Panc1 (cell line): ENCODE measurements around the gene SEC23A. TPM values are rescaled to one million over a fixed set of nuclear protein-coding genes. Genes with fewer than 3 reads are reported as not detected.

Experiments used
- ATAC-seq: fragments of 200-7000 bp; cut with Tn5 transposase; 2 replicates; pipeline ENCODE4 v1.9.1; 2020; ENCODE audit warnings: mild to moderate bottlenecking, moderate library complexity
- BruUV-seq: library from RNA; stranded (reverse); fragments of 400-500 nt; replicated peaks from 2 replicates; lab custom pipeline; 2021; lab: Mats Ljungman, UMichigan
- CTCF ChIA-PET: fragments of 300-600 bp; sonication (Branson Sonifier 250); formaldehyde crosslinking; loops from one replicate; lab custom pipeline; 2022; ENCODE audit warnings: antibody characterized with exemption; lab: Charles Lee
- POLR2A ChIA-PET: fragments of 300-600 bp; sonication (Branson Sonifier 250); formaldehyde crosslinking; loops from one replicate; lab custom pipeline; 2022; ENCODE audit warnings: antibody characterized with exemption; lab: Charles Lee
- DNase-seq: peaks from one replicate; pipeline ENCODE4 v3.0.0-alpha.2; 2010; ENCODE audit warnings: low read depth, low spot score
- H3K27ac ChIP-seq: 2 replicates; pipeline ENCODE4 v1.5.1; 2011; ENCODE audit warnings: mild to moderate bottlenecking, low read length, inconsistent platforms
- H3K27me3 ChIP-seq: fragments of 200-500 bp; sonication (Bioruptor generic); 2 replicates; pipeline ENCODE4 v1.6.0; 2014; ENCODE audit warnings: low read length, inconsistent platforms; ENCODE audit not compliant: control insufficient read depth, insufficient read depth
- H3K36me3 ChIP-seq: fragments of 200-500 bp; sonication (Bioruptor generic); 2 replicates; pipeline ENCODE4 v1.5.1; 2014; ENCODE audit warnings: inconsistent platforms, mild to moderate bottlenecking, low read length, moderate library complexity; ENCODE audit not compliant: control insufficient read depth, insufficient read depth
- H3K4me1 ChIP-seq: 2 replicates; pipeline ENCODE4 v1.5.1; 2011; ENCODE audit warnings: inconsistent platforms, mild to moderate bottlenecking, low read length, moderate library complexity; ENCODE audit not compliant: control insufficient read depth, insufficient read depth
- H3K4me3 ChIP-seq, 2 experiments: 2 replicates each; pipeline ENCODE4 v1.5.1; 2011 to 2012; ENCODE audit warnings: low read depth in 2 of 2, low read length in 2 of 2, mild to moderate bottlenecking in 2 of 2, inconsistent platforms in 1 of 2, moderate library complexity in 1 of 2
- H3K9me3 ChIP-seq: fragments of 200-500 bp; sonication (Bioruptor generic); 2 replicates; pipeline ENCODE4 v1.5.1; 2014; ENCODE audit warnings: low read depth, mild to moderate bottlenecking, inconsistent platforms, low read length, moderate library complexity; ENCODE audit not compliant: control insufficient read depth, insufficient read depth
- CTCF ChIP-seq: fragments of 450-650 bp; IDR thresholded peaks from 2 replicates; pipeline ENCODE4 v1.5.1; 2017; ENCODE audit warnings: mild to moderate bottlenecking
- POLR2AphosphoS5 ChIP-seq: IDR thresholded peaks from 2 replicates; pipeline ENCODE4 v1.6.1; 2012; ENCODE audit warnings: mild to moderate bottlenecking, low read depth, low read length, moderate library complexity
- REST ChIP-seq, 2 experiments: IDR thresholded peaks; 2 replicates each; pipeline ENCODE4 v1.6.1; 2011 to 2012; ENCODE audit warnings: low read depth in 2 of 2, control low read depth in 1 of 2, low read length in 1 of 2, mild to moderate bottlenecking in 1 of 2, moderate library complexity in 1 of 2; ENCODE audit not compliant: insufficient read depth in 1 of 2
- SIN3A ChIP-seq: IDR thresholded peaks from 2 replicates; pipeline ENCODE4 v1.6.1; 2012; ENCODE audit warnings: low read depth, mild to moderate bottlenecking, low read length, moderate library complexity, borderline replicate concordance; ENCODE audit not compliant: insufficient read depth
- TCF7L2 ChIP-seq: IDR thresholded peaks from 2 replicates; pipeline ENCODE4 v1.6.1; 2011; ENCODE audit warnings: mild to moderate bottlenecking, low read depth, low read length, inconsistent platforms
- in situ Hi-C: cut with HindIII; loops from 2 replicates; pipeline ENCODE4 v1.10.0; 2016; ENCODE audit warnings: low sequenced_read_pairs, low pct_unique_long_range_greater_than_20kb
- intact Hi-C: fragments of 100-400 bp; cut with micrococcal nuclease; formaldehyde crosslinking; loops from one replicate; pipeline ENCODE4 v1.10.0; 2022; ENCODE audit not compliant: unreplicated experiment
- total RNA-seq: library from RNA; stranded (reverse); gene quantifications from one replicate; pipeline ENCODE4 v1.2.1, GENCODE V29; 2021; ENCODE audit not compliant: unreplicated experiment

Gene SEC23A
- total RNA-seq, 1 experiment from 2014 or later, result 76.7 TPM

- DNase-seq (no peak), ATAC-seq (no peak)
- Histone ChIP-seq H3K27ac (no peak overlapping the region), H3K27me3 (no peaks in the 10 kb centered on the region), H3K4me3 (no peak overlapping the region), H3K36me3 (no peaks in the 10 kb centered on the region), H3K9me3 (no peaks in the 10 kb centered on the region), H3K4me1 (no peaks in the 10 kb centered on the region)
- BruUV-seq, result no TSS peak
- intact Hi-C loops (loop anchor here (2.0 kb wide), 1 partner anchor 46 kb away; no protein-coding TSS in a partner anchor), in situ Hi-C loops (no loop called here)
- CTCF ChIA-PET, result no interaction called here
- POLR2A ChIA-PET, result interaction anchor here (0.7 kb wide), 1 partner anchor 136 kb away, joined by 3 read pairs; no protein-coding TSS in a partner anchor
- TF ChIP-seq SIN3A (no peak), CTCF (no peak), TCF7L2 (no peak), REST (IDR thresholded peaks at IDR 0.05; ENCODE audit: insufficient read depth in 1 of 2, low read depth in 2 of 2, low read length in 1 of 2) (no peak), POLR2AphosphoS5 (no peak)
These were observed 97.8 kb downstream of the SEC23A start for GRCh38 chr14:39005044-39005880.

GRCh38 chr14:38999949-39000348 lies 103.1 kb downstream of the SEC23A start:
- H3K9me3 ChIP-seq, result no peaks in the 10 kb centered on the region
- intact Hi-C loops, result no loop called here
- BruUV-seq, result no TSS peak
- TF ChIP-seq REST (IDR thresholded peaks at IDR 0.05; ENCODE audit: insufficient read depth in 1 of 2, low read depth in 2 of 2, low read length in 1 of 2), result no peak
- TF ChIP-seq SIN3A, result no peak
- no peak for TF ChIP-seq TCF7L2
- TF ChIP-seq CTCF, result no peak
- TF ChIP-seq POLR2AphosphoS5, result no peak
- H3K27me3 ChIP-seq, result no peaks in the 10 kb centered on the region
- no peak for DNase-seq
- in situ Hi-C loops, result no loop called here
- POLR2A ChIA-PET, result no interaction called here
- H3K4me1 ChIP-seq, result no peaks in the 10 kb centered on the region
- no peaks in the 10 kb centered on the region for H3K36me3 ChIP-seq
- CTCF ChIA-PET, result no interaction called here
- H3K27ac ChIP-seq, result no peak overlapping the region
- no peak overlapping the region for H3K4me3 ChIP-seq
- no peak for ATAC-seq
